ENCODE measurements around the gene YEATS2.

DNA sequence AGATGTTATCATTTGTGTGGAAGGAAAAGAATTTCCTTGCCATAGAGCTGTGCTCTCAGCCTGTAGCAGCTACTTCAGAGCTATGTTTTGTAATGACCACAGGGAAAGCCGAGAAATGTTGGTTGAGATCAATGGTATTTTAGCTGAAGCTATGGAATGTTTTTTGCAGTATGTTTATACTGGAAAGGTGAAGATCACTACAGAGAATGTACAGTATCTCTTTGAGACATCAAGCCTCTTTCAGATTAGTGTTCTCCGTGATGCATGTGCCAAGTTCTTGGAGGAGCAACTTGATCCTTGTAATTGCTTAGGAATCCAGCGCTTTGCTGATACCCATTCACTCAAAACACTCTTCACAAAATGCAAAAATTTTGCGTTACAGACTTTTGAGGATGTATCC is 47.0 kb upstream of the YEATS2 start:
- TF ChIP-seq, protein P1, sequence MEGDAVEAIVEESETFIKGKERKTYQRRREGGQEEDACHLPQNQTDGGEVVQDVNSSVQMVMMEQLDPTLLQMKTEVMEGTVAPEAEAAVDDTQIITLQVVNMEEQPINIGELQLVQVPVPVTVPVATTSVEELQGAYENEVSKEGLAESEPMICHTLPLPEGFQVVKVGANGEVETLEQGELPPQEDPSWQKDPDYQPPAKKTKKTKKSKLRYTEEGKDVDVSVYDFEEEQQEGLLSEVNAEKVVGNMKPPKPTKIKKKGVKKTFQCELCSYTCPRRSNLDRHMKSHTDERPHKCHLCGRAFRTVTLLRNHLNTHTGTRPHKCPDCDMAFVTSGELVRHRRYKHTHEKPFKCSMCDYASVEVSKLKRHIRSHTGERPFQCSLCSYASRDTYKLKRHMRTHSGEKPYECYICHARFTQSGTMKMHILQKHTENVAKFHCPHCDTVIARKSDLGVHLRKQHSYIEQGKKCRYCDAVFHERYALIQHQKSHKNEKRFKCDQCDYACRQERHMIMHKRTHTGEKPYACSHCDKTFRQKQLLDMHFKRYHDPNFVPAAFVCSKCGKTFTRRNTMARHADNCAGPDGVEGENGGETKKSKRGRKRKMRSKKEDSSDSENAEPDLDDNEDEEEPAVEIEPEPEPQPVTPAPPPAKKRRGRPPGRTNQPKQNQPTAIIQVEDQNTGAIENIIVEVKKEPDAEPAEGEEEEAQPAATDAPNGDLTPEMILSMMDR (IDR thresholded peaks at IDR 0.05 in 2 of 3, conservative IDR thresholded peaks at IDR 0.05 in 1 of 3; ENCODE audit: borderline replicate concordance in 1 of 3, insufficient read depth in 1 of 3, low read depth in 2 of 3, low read length in 2 of 3), result no peak
- TF ChIP-seq, protein P2, sequence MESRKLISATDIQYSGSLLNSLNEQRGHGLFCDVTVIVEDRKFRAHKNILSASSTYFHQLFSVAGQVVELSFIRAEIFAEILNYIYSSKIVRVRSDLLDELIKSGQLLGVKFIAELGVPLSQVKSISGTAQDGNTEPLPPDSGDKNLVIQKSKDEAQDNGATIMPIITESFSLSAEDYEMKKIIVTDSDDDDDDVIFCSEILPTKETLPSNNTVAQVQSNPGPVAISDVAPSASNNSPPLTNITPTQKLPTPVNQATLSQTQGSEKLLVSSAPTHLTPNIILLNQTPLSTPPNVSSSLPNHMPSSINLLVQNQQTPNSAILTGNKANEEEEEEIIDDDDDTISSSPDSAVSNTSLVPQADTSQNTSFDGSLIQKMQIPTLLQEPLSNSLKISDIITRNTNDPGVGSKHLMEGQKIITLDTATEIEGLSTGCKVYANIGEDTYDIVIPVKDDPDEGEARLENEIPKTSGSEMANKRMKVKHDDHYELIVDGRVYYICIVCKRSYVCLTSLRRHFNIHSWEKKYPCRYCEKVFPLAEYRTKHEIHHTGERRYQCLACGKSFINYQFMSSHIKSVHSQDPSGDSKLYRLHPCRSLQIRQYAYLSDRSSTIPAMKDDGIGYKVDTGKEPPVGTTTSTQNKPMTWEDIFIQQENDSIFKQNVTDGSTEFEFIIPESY (IDR thresholded peaks at IDR 0.05; ENCODE audit: extremely low read depth, insufficient replicate concordance, low read length), result no peak
- no peak for TF ChIP-seq EZH2phosphoT487 (IDR thresholded peaks at IDR 0.05; ENCODE audit: borderline replicate concordance)
- TF ChIP-seq, protein P3, sequence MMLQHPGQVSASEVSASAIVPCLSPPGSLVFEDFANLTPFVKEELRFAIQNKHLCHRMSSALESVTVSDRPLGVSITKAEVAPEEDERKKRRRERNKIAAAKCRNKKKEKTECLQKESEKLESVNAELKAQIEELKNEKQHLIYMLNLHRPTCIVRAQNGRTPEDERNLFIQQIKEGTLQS (IDR thresholded peaks at IDR 0.05), result no peak

All from HCT116 (cell line).